IMR-90 (cell line): Measurements from ENCODE around the gene NHEJ1. TPM values are rescaled to one million over a fixed set of nuclear protein-coding genes. Genes with fewer than 3 reads are reported as not detected.

Source experiments
- ATAC-seq: fragments of 200-7000 bp; cut with Tn5 transposase; 2 replicates; pipeline ENCODE4 v1.9.1; 2020; ENCODE audit warnings: low read depth, mild to moderate bottlenecking, moderate library complexity
- BruUV-seq: library from RNA; stranded (reverse); fragments of 400-500 nt; replicated peaks from 2 replicates; lab custom pipeline; 2021; lab: Mats Ljungman, UMichigan
- CTCF ChIA-PET: fragments of 300-600 bp; formaldehyde crosslinking; extraction: SDS; loops from one replicate; lab custom pipeline; 2021; ENCODE audit warnings: antibody characterized with exemption; lab: Yijun Ruan, JAX
- POLR2A ChIA-PET: fragments of 300-600 bp; sonication (Branson Sonifier 250); formaldehyde crosslinking; loops from one replicate; lab custom pipeline; 2022; ENCODE audit warnings: antibody characterized with exemption; ENCODE audit not compliant: unreplicated experiment; lab: Charles Lee
- DNase-seq: peaks from one replicate; pipeline ENCODE4 v3.0.0; 2013
- H2AFZ ChIP-seq: replicated peaks from 2 replicates; pipeline ENCODE3; 2013; ENCODE audit warnings: low read length, mild to moderate bottlenecking; ENCODE audit not compliant: poor library complexity
- H2AK5ac ChIP-seq: 2 replicates; pipeline ENCODE4 v1.6.1; 2013; ENCODE audit warnings: low read depth, low read length, inconsistent platforms
- H2AK9ac ChIP-seq: replicated peaks from 2 replicates; pipeline ENCODE3; 2013; ENCODE audit warnings: mild to moderate bottlenecking, low read depth, low read length, moderate library complexity; ENCODE audit not compliant: poor library complexity
- H2BK120ac ChIP-seq: 2 replicates; pipeline ENCODE4 v1.6.1; 2013; ENCODE audit warnings: low read depth, low read length, inconsistent platforms
- H2BK15ac ChIP-seq: 3 replicates; pipeline ENCODE4 v1.6.1; 2013; ENCODE audit warnings: low read depth, low read length, inconsistent platforms
- H2BK20ac ChIP-seq: 2 replicates; pipeline ENCODE4 v1.6.1; 2013; ENCODE audit warnings: low read depth, mild to moderate bottlenecking, inconsistent platforms, low read length, moderate library complexity
- H2BK5ac ChIP-seq: 2 replicates; pipeline ENCODE4 v1.6.1; 2013; ENCODE audit warnings: mild to moderate bottlenecking, low read depth, low read length, inconsistent platforms; ENCODE audit not compliant: poor library complexity, severe bottlenecking
- H3K14ac ChIP-seq: replicated peaks from 2 replicates; pipeline ENCODE4 v1.6.1; 2013; ENCODE audit warnings: low read depth, low read length, inconsistent platforms
- H3K18ac ChIP-seq: 2 replicates; pipeline ENCODE4 v1.6.1; 2013; ENCODE audit warnings: low read depth, low read length, control low read depth
- H3K23ac ChIP-seq: 2 replicates; pipeline ENCODE4 v1.6.1; 2013; ENCODE audit warnings: low read depth, low read length, inconsistent platforms
- H3K27ac ChIP-seq: 2 replicates; pipeline ENCODE4 v1.5.1; 2013; ENCODE audit warnings: mild to moderate bottlenecking, control low read depth, low read length; ENCODE audit not compliant: insufficient read depth
- H3K27me3 ChIP-seq: 2 replicates; pipeline ENCODE4 v1.6.1; 2013; ENCODE audit warnings: low read length; ENCODE audit not compliant: control insufficient read depth, insufficient read depth
- H3K36me3 ChIP-seq: 2 replicates; pipeline ENCODE4 v1.6.1; 2013; ENCODE audit warnings: low read length, mixed read lengths; ENCODE audit not compliant: control insufficient read depth, insufficient read depth
- H3K4ac ChIP-seq: 2 replicates; pipeline ENCODE4 v1.6.1; 2013; ENCODE audit warnings: low read depth, low read length, inconsistent platforms
- H3K4me1 ChIP-seq: 2 replicates; pipeline ENCODE4 v1.6.1; 2013; ENCODE audit warnings: low read length, mixed read lengths; ENCODE audit not compliant: control insufficient read depth, insufficient read depth
- H3K4me2 ChIP-seq: 2 replicates; pipeline ENCODE4 v1.6.1; 2013; ENCODE audit warnings: low read depth, mild to moderate bottlenecking, control low read depth, low read length, moderate library complexity
- H3K4me3 ChIP-seq: 2 replicates; pipeline ENCODE4 v1.5.1; 2013; ENCODE audit warnings: low read depth, mild to moderate bottlenecking, control low read depth, low read length, moderate library complexity; ENCODE audit not compliant: insufficient read depth
- H3K56ac ChIP-seq: 2 replicates; pipeline ENCODE4 v1.6.1; 2013; ENCODE audit warnings: low read length, inconsistent platforms; ENCODE audit not compliant: insufficient read depth; ENCODE audit errors: extremely low read depth
- H3K79me1 ChIP-seq, 2 experiments: 2 replicates each; pipeline ENCODE4 v1.6.1; 2013; ENCODE audit warnings: low read length in 2 of 2, inconsistent platforms in 1 of 2, low read depth in 1 of 2
- H3K9ac ChIP-seq: 2 replicates; pipeline ENCODE4 v1.6.1; 2013; ENCODE audit warnings: low read depth, low read length, control low read depth
- H3K9me1 ChIP-seq: 2 replicates; pipeline ENCODE4 v1.6.1; 2013; ENCODE audit warnings: low read length, inconsistent platforms; ENCODE audit not compliant: insufficient read depth
- H3K9me3 ChIP-seq: 2 replicates; pipeline ENCODE4 v1.6.1; 2013; ENCODE audit warnings: low read length; ENCODE audit not compliant: control insufficient read depth, insufficient read depth
- H4K20me1 ChIP-seq: 2 replicates; pipeline ENCODE4 v1.6.1; 2013; ENCODE audit warnings: low read length, inconsistent platforms; ENCODE audit not compliant: insufficient read depth
- H4K5ac ChIP-seq: 2 replicates; pipeline ENCODE4 v1.6.1; 2013; ENCODE audit warnings: mild to moderate bottlenecking, low read depth, low read length, control low read depth
- H4K8ac ChIP-seq, 2 experiments: 2 replicates each; pipeline ENCODE4 v1.6.1; 2013; ENCODE audit warnings: low read depth in 2 of 2, low read length in 2 of 2, control low read depth in 1 of 2, inconsistent platforms in 1 of 2
- H4K91ac ChIP-seq: 2 replicates; pipeline ENCODE4 v1.6.1; 2013; ENCODE audit warnings: low read depth, low read length, inconsistent platforms; ENCODE audit not compliant: insufficient read depth
- RFX5 ChIP-seq: IDR thresholded peaks from 2 replicates; pipeline ENCODE4 v1.8.0; 2012; ENCODE audit warnings: low read depth, mild to moderate bottlenecking, low read length, moderate library complexity
- WGBS, 2 experiments: methylation state at CpG; one replicate each; pipeline versions ENCODE4 v1.1.5 to v1.1.7; 2013; ENCODE audit warnings: missing lambda C conversion rate in 2 of 2; ENCODE audit not compliant: insufficient read length in 1 of 2; ENCODE audit errors: extremely low coverage in 2 of 2; 5-methylcytosine and 5-hydroxymethylcytosine counted together
- dilution Hi-C: fragments of 300-500 bp; cut with HindIII; formaldehyde crosslinking; loops from one replicate; pipeline ENCODE4 v1.14.3; 2018; ENCODE audit warnings: low sequenced_read_pairs; ENCODE audit not compliant: unreplicated experiment
- in situ Hi-C: fragments of 300-500 bp; cut with MboI; formaldehyde crosslinking; loops from 3 replicates; pipeline ENCODE4 v1.14.3; 2019; ENCODE audit warnings: low sequenced_read_pairs, inconsistent platforms, mixed read lengths
- intact Hi-C: fragments of 100-400 bp; cut with micrococcal nuclease; formaldehyde crosslinking; loops from 2 replicates; pipeline ENCODE4 v1.10.0; 2022
- polyA plus RNA-seq, 3 experiments: library from polyadenylated mRNA; depleted of rRNA; stranded (reverse); fragments of >200 nt; gene quantifications; 2 replicates each; pipeline ENCODE4 v1.2.3, GENCODE V29; 2012; ENCODE audit warnings: low replicate concordance in 1 of 3
- total RNA-seq: library from RNA; depleted of rRNA; stranded (reverse); fragments of >200 nt; gene quantifications from 2 replicates; pipeline ENCODE4 v1.2.3, GENCODE V29; 2012

Gene NHEJ1
- total and polyA plus RNA-seq, 2 of the 4 experiments (the other 2 are of a cell fraction): 12.5 to 23.1 TPM

DNA sequence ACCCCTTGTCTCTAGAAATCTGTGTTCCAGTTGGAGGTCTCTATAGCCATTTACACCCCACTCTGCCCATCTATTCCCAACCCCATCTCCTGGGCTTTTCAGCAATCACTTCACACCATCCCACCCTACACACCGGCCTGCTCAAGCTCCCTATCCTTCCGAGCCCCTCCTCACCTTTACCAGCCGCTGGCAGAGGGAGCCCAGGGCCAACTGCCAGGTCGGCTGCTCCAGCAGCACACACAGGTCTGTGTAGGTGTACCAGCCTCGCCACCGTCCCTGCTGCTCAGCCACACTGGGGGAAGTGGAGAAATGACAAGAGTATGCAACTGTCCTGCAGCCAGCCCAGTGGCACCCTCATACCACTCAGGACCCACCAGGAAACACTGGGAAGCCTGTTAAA is 12.6 kb upstream of the NHEJ1 start:
- Histone ChIP-seq H2BK5ac (no peak overlapping the region), H3K9ac (no peak overlapping the region), H3K4me1 (peaks cover 5% of the 10 kb centered on the region; the same call in 1 of the 2 replicates), H4K91ac (no peak overlapping the region), H3K9me3 (no peaks in the 10 kb centered on the region), H3K27me3 (no peaks in the 10 kb centered on the region), H3K14ac (no peak overlapping the region), H2AFZ (no peak overlapping the region), H3K56ac (no peak overlapping the region), H3K23ac (no peak overlapping the region), H2BK120ac (no peak overlapping the region), H2BK20ac (no peak overlapping the region), H3K4ac (no peak overlapping the region), H3K4me2 (no peak overlapping the region), H3K36me3 (peaks cover 20% of the 10 kb centered on the region), H3K4me3 (no peak overlapping the region), H3K9me1 (0 out of 2 replicates have a peak, but pooled peaks cover 4% of the 10 kb centered on the region), H2AK5ac (no peak overlapping the region), H4K20me1 (peaks cover 7% of the 10 kb centered on the region; the same call in 1 of the 2 replicates), H4K8ac (no peak overlapping the region), H4K5ac (no peak overlapping the region), H3K79me1 (peaks cover 3 to 21% of the 10 kb centered on the region in 2 experiments; a peak in 2 of 4 replicates), H2BK15ac (no peak overlapping the region), H3K18ac (no peak overlapping the region), H2AK9ac (no peak overlapping the region), H3K27ac (no peak overlapping the region)
- in situ Hi-C loops (loop anchor here (5.0 kb wide), 2 partner anchors 34 to 124 kb away; partner anchors contain the start of gene ZFAND2B), dilution Hi-C loops (no loop called here), intact Hi-C loops (no loop called here)
- no peak for ATAC-seq
- CTCF ChIA-PET: interaction anchor here (1.5 kb wide), 1 partner anchor 122 kb away, joined by 4 read pairs; no protein-coding TSS in a partner anchor
- WGBS, 2 experiments: no CpG with 5 or more reads among the region's 6 CpGs
- POLR2A ChIA-PET: no interaction called here
- no TSS peak for BruUV-seq
- DNase-seq: no peak
- no peak for TF ChIP-seq RFX5
